GM21360 (cell line): ENCODE data around the gene THRB.

Experiments used
- ATAC-seq: cut with Tn5 transposase; IDR thresholded peaks from one replicate; pipeline ENCODE4 v1.9.1; 2021; ENCODE audit warnings: mild to moderate bottlenecking, moderate library complexity; ENCODE audit not compliant: unreplicated experiment

Gene THRB

GRCh38 chr3:24154781-24155180 lies 339.9 kb downstream of the THRB start:
- ATAC-seq, result peak; percentile 5

GRCh38 chr3:24154013-24154695 lies 340.5 kb downstream of the THRB start:
- ATAC-seq, result peak; percentile 78

GRCh38 chr3:24151594-24151993 lies 343.1 kb downstream of the THRB start:
- no peak for ATAC-seq

GRCh38 chr3:24149032-24149431 lies 345.6 kb downstream of the THRB start:
- ATAC-seq, result no peak

GRCh38 chr3:24145981-24146822 lies 348.4 kb downstream of the THRB start:
- ATAC-seq, result no peak

GRCh38 chr3:24145481-24145880 lies 349.2 kb downstream of the THRB start:
- no peak for ATAC-seq

GRCh38 chr3:24142127-24142526 lies 352.5 kb downstream of the THRB start:
- no peak for ATAC-seq

- ATAC-seq, result no peak
Measured at GRCh38 chr3:24141548-24141947, 353.1 kb downstream of the THRB start.

GRCh38 chr3:24139463-24140412 lies 354.9 kb downstream of the THRB start:
- no peak for ATAC-seq

GRCh38 chr3:24138876-24139256 lies 355.8 kb downstream of the THRB start:
- no peak for ATAC-seq

- no peak for ATAC-seq
Measured at GRCh38 chr3:24137958-24138875, 356.4 kb downstream of the THRB start.

- ATAC-seq, result no peak
Measured at GRCh38 chr3:24137334-24137733, 357.3 kb downstream of the THRB start.

- no peak for ATAC-seq
Measured at GRCh38 chr3:24136624-24137310, 357.9 kb downstream of the THRB start.

- ATAC-seq, result no peak
Measured at GRCh38 chr3:24135280-24135679, 359.4 kb downstream of the THRB start.

GRCh38 chr3:24133942-24134341 lies 360.7 kb downstream of the THRB start:
- no peak for ATAC-seq

GRCh38 chr3:24133436-24133835 lies 361.2 kb downstream of the THRB start:
- no peak for ATAC-seq

GRCh38 chr3:24129549-24129948 lies 365.1 kb downstream of the THRB start:
- no peak for ATAC-seq

GRCh38 chr3:24128199-24129005 lies 366.2 kb downstream of the THRB start:
- ATAC-seq, result no peak

- no peak for ATAC-seq
Measured at GRCh38 chr3:24123596-24123995, 371.1 kb downstream of the THRB start.
